GM19455 (cell line): ENCODE results near the gene CC2D2B.

Experiments
- ATAC-seq: cut with Tn5 transposase; IDR thresholded peaks from one replicate; pipeline ENCODE4 v1.9.1; 2021; ENCODE audit not compliant: unreplicated experiment

CC2D2B gene

GRCh38 chr10:96073722-96074121 is 165.9 kb downstream of the CC2D2B start:
- no peak for ATAC-seq

- no peak for ATAC-seq
These were observed 167.0 kb downstream of the CC2D2B start for GRCh38 chr10:96074776-96075175.

- no peak for ATAC-seq
These were observed 168.2 kb downstream of the CC2D2B start for GRCh38 chr10:96075977-96076376.

- no peak for ATAC-seq
These were observed 169.4 kb downstream of the CC2D2B start for GRCh38 chr10:96077156-96077555.

GRCh38 chr10:96082153-96082552 is 174.4 kb downstream of the CC2D2B start:
- no peak for ATAC-seq
